ENCODE measurements around the gene DDRGK1.
"Not testable (repeated sequence)": the region's sequence is repeated elsewhere in the genome, so short reads cannot be mapped to it uniquely, and the experiment has no call there.

DDRGK1 gene

GRCh38 chr20:3210346-3210745, 5.9 kb upstream of the DDRGK1 start:
- DNase-seq = no peak

- no peak for DNase-seq
Measured at GRCh38 chr20:3209946-3210317, 5.5 kb upstream of the DDRGK1 start.

- peak; percentile 71 for DNase-seq
Measured at GRCh38 chr20:3209257-3209945, 4.9 kb upstream of the DDRGK1 start, which contains the start of gene ITPA. ITPA (plus strand) TSS chr20:3209498; CDS start chr20:3209552, 54 bp downstream.

GRCh38 chr20:3208786-3209256, 4.3 kb upstream of the DDRGK1 start:
- DNase-seq = no peak

- peak; percentile 24 for DNase-seq
Measured at GRCh38 chr20:3203315-3204123, 963 bp downstream of the DDRGK1 start.

- DNase-seq = no peak
Measured at GRCh38 chr20:3202965-3203314, 1.5 kb downstream of the DDRGK1 start.

- peak; percentile 35 for DNase-seq
Measured at GRCh38 chr20:3199976-3200755, 4.3 kb downstream of the DDRGK1 start.

GRCh38 chr20:3199206-3199605, 5.3 kb downstream of the DDRGK1 start:
- peak; percentile 9 for DNase-seq

- DNase-seq = no peak
Measured at GRCh38 chr20:3195590-3196237, 8.8 kb downstream of the DDRGK1 start.

- no peak for DNase-seq
Measured at GRCh38 chr20:3194617-3195280, 9.7 kb downstream of the DDRGK1 start.

- DNase-seq = no peak
Measured at GRCh38 chr20:3193806-3194616, 10.5 kb downstream of the DDRGK1 start.

- DNase-seq = no peak
Measured at GRCh38 chr20:3192226-3193015, 12.1 kb downstream of the DDRGK1 start.

- DNase-seq = no peak
Measured at GRCh38 chr20:3190681-3191111, 13.8 kb downstream of the DDRGK1 start.

- no peak for DNase-seq
Measured at GRCh38 chr20:3189561-3190131, 14.8 kb downstream of the DDRGK1 start.

GRCh38 chr20:3188823-3189413, 15.6 kb downstream of the DDRGK1 start:
- DNase-seq = no peak

GRCh38 chr20:3187861-3188260, 16.6 kb downstream of the DDRGK1 start:
- DNase-seq = not testable (repeated sequence)

GRCh38 chr20:3183896-3184612, 20.4 kb downstream of the DDRGK1 start:
- no peak for DNase-seq

GRCh38 chr20:3182429-3182828, 22.1 kb downstream of the DDRGK1 start:
- not testable (repeated sequence) for DNase-seq

GRCh38 chr20:3181270-3181669, 23.2 kb downstream of the DDRGK1 start:
- DNase-seq = no peak
